GM10266 (cell line): Measurements from ENCODE around the gene TREML2.
"Not testable (repeated sequence)": the region's sequence is repeated elsewhere in the genome, so short reads cannot be mapped to it uniquely, and the experiment has no call there.

Experiments
- DNase-seq: peaks from one replicate; pipeline ENCODE4 v3.0.0; 2012; ENCODE audit errors: extremely low spot score
- CTCF ChIP-seq: IDR thresholded peaks from 2 replicates; pipeline ENCODE4 v1.5.1; 2012; ENCODE audit warnings: mild to moderate bottlenecking, low read depth; ENCODE audit not compliant: control insufficient read depth, insufficient read depth; ENCODE audit errors: missing control alignments

TREML2 gene

DNA sequence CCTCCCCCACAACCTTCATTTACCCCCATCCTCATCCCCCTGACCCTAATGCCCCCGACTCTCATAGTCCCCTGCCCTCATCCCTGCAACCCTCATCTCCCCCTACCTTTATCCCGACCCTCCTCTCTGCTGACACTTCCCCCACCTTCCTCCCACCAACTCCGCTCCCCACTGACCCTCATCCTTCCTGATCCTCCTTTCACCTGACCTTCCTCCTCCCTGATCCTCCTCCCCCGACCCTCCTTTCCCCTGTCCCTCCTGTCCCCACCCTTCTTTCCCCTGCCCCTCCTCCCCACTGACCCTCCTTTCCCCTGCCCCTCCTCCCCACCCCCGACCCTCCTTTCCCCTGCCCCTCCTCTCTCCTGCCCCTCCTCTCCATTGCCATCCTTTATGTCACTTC, 7.1 kb downstream of the TREML2 start:
- TF ChIP-seq CTCF, result no peak
- DNase-seq, result no peak

DNA sequence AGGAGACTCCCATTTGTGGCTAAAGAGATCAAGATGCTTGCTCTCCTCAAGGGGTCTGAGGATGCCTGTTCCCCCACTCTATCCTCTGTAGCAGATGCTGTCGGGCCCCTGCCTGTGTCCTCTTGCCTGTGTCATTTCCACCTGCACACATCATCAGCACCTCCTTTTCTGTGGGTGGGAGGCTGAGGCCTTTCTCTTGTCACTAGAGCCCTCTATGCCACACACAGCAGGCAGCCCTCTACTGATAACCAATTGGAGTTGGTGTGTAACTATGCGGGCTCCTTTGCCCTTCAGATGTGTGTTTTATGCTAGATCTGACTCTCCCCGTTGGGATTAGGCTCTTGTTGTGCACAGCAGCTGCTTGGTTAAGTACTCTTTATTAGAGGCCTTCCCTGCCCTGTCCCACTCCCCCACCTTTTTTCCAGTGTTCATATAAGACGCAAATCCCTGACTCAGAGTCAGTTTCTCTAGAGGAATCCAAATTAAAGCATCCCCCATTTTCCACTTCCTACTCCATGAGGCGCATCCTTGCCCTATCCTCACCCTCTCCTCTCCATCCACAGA, 7.7 kb downstream of the TREML2 start:
- DNase-seq, result no peak
- no peak for TF ChIP-seq CTCF

DNA sequence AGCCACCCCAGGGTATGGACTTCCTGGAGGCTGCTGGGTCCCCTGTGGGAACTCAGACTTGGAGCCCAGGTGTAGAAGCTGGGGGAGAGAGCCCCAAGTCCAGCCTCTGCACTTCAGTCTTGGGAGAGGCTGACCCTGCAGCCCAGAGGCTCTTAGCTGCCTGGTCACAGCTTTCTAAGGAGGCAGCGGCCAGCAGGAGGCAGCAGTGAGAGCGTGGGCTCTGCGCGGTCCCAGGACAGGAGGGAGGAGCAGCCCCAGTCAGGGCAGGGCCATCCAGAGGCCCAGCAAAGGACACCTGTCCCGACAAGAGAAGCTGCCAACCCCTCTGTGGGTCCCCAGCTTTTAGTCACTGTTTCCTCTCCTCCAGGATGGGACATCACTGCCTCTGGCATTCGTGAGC, 9.4 kb downstream of the TREML2 start:
- peak; percentile 40 for DNase-seq
- TF ChIP-seq CTCF, result peak; percentile 49

- TF ChIP-seq CTCF, result no peak
- DNase-seq, result no peak
Measured at GRCh38 chr6:41190791-41191190, 10.2 kb downstream of the TREML2 start.

DNA sequence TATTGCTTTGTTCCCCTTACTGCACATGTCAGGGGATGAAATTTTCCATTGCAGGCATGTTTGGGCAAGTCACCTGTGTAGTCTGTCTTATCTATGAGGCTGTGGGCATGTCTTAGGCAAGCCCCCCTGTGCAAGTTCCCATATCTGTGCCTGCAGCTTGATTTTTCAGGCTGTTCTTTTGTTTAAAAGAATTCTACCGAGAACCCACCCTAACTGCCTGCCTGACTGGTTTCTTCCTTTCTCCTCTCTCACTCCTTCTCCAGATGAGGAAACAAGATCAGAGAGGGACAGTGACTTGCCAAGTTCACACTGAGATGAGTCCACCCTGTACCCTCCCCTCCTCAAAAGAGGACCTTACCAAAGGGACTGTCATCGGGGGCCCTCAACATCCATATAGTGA, 11.0 kb downstream of the TREML2 start:
- no peak for TF ChIP-seq CTCF
- DNase-seq, result no peak

GRCh38 chr6:41189046-41189445, 11.9 kb downstream of the TREML2 start:
- not testable (repeated sequence) for DNase-seq

DNA sequence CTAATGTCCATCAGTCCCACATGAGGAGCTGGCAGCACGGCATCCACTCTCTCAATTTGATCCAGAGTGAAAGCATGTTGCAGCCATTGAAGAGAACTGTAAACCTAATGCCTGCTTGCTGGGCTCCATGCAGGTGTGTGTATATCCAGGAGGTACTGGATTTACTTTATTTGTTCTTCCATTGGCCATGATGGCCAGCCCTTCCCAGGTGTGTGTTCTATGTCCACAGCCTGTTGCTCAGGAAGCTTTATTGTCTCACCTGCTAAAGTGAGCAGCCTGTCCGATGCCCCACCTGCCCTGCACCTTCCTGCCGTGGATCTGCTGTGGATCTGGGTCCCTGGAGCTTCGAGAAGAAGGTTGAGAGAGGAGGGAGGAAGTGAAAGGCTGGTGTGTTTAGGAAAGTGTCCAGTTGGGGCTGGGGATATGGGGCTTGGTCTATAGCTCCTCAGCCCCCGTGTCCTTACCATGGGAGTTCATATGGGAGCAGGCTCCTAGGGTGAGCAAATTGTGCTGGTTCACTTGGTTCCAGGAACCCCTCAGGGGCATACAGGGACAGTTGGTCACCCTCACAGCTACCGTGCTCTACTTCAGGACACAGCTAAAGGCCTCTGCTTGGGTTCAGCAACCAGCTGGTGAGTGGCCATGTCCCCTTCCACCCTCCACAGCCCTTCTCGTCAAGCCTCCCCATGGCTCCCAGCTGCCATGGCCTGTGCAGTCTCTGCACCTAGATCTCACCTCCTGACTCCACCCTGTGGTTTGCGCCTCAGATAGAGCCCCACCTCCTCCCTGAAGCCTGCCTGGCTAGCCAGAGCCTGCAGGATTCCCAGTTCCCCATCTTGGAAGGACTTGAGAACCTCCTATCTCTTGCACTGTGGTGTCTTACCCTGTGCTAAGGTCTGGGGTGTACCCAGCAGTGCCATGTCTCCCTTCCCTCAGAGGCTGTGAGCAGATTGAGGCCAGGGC, 12.7 kb downstream of the TREML2 start:
- TF ChIP-seq CTCF, result no peak
- DNase-seq, result no peak
